H9 (cell line): ENCODE measurements around the gene PRAF2. TPM values are rescaled to one million over a fixed set of nuclear protein-coding genes. Genes with fewer than 3 reads are reported as not detected.
A peak's percentile ranks its signal among the peaks of the same experiment; 100 is the strongest.

Source experiments
- DNase-seq: peaks from one replicate; pipeline ENCODE4 v3.0.0-alpha.2; 2017
- H2AFZ ChIP-seq: one replicate; pipeline ENCODE4 v1.6.1; 2013; ENCODE audit warnings: mild to moderate bottlenecking, low read length, control low read depth, moderate library complexity
- H2AK5ac ChIP-seq: 2 replicates; pipeline ENCODE4 v1.6.1; 2013; ENCODE audit warnings: low read length, control low read depth, mixed read lengths; ENCODE audit not compliant: insufficient read length
- H2BK120ac ChIP-seq: one replicate; pipeline ENCODE4 v1.6.1; 2013; ENCODE audit warnings: low read depth, mild to moderate bottlenecking, low read length, control low read depth, inconsistent platforms; ENCODE audit not compliant: poor library complexity, severe bottlenecking
- H2BK12ac ChIP-seq: 2 replicates; pipeline ENCODE4 v1.6.1; 2013; ENCODE audit warnings: low read length, control low read depth, mixed read lengths, low read depth; ENCODE audit not compliant: insufficient read length
- H2BK15ac ChIP-seq: 2 replicates; pipeline ENCODE4 v1.6.1; 2013; ENCODE audit warnings: low read depth, low read length, control low read depth
- H2BK20ac ChIP-seq: one replicate; pipeline ENCODE4 v1.6.1; 2013; ENCODE audit warnings: low read depth, mild to moderate bottlenecking, low read length, control low read depth, inconsistent platforms; ENCODE audit not compliant: poor library complexity, severe bottlenecking
- H2BK5ac ChIP-seq: 2 replicates; pipeline ENCODE4 v1.6.1; 2013; ENCODE audit warnings: low read length, control low read depth, mixed read lengths; ENCODE audit not compliant: insufficient read length
- H3K14ac ChIP-seq: 2 replicates; pipeline ENCODE4 v1.6.1; 2013; ENCODE audit warnings: low read length, control low read depth; ENCODE audit not compliant: insufficient read depth
- H3K18ac ChIP-seq: 2 replicates; pipeline ENCODE4 v1.6.1; 2013; ENCODE audit warnings: low read depth, mild to moderate bottlenecking, mixed read lengths, low read length, control low read depth; ENCODE audit not compliant: insufficient read length
- H3K23ac ChIP-seq: 2 replicates; pipeline ENCODE4 v1.6.1; 2013; ENCODE audit warnings: low read length, control low read depth, mixed read lengths, low read depth; ENCODE audit not compliant: insufficient read length
- H3K23me2 ChIP-seq: 2 replicates; pipeline ENCODE4 v1.6.1; 2013; ENCODE audit warnings: low read depth, mild to moderate bottlenecking, mixed read lengths, low read length, control low read depth; ENCODE audit not compliant: insufficient read length, poor library complexity, severe bottlenecking
- H3K27ac ChIP-seq: 2 replicates; pipeline ENCODE4 v1.5.1; 2013; ENCODE audit warnings: low read length, control low read depth, mixed read lengths, low read depth; ENCODE audit not compliant: insufficient read length
- H3K27me3 ChIP-seq: 2 replicates; pipeline ENCODE4 v1.6.1; 2013; ENCODE audit warnings: low read length, control low read depth, inconsistent platforms; ENCODE audit not compliant: insufficient read depth
- H3K4ac ChIP-seq: 2 replicates; pipeline ENCODE4 v1.6.1; 2013; ENCODE audit warnings: low read depth, mild to moderate bottlenecking, control low read depth, inconsistent platforms, low read length, moderate library complexity
- H3K4me1 ChIP-seq: 2 replicates; pipeline ENCODE4 v1.6.1; 2013; ENCODE audit warnings: low read length, control low read depth, inconsistent platforms; ENCODE audit not compliant: insufficient read depth
- H3K4me2 ChIP-seq: 2 replicates; pipeline ENCODE4 v1.6.1; 2013; ENCODE audit warnings: low read length, control low read depth, mixed read lengths; ENCODE audit not compliant: insufficient read length, insufficient read depth
- H3K56ac ChIP-seq: 2 replicates; pipeline ENCODE4 v1.6.1; 2013; ENCODE audit warnings: low read depth, mild to moderate bottlenecking, mixed read lengths, low read length, control low read depth; ENCODE audit not compliant: insufficient read length
- H3K79me1 ChIP-seq: 2 replicates; pipeline ENCODE4 v1.6.1; 2013; ENCODE audit warnings: low read depth, mild to moderate bottlenecking, moderate library complexity, low read length, control low read depth, inconsistent platforms; ENCODE audit not compliant: insufficient read depth, poor library complexity, severe bottlenecking
- H3K79me2 ChIP-seq: 2 replicates; pipeline ENCODE4 v1.6.1; 2013; ENCODE audit warnings: low read length, control low read depth, inconsistent platforms; ENCODE audit not compliant: insufficient read depth
- H3K9ac ChIP-seq: 2 replicates; pipeline ENCODE4 v1.6.1; 2013; ENCODE audit warnings: low read length, control low read depth, mixed read lengths; ENCODE audit not compliant: insufficient read length; ENCODE audit errors: extremely low read depth
- H3K9me3 ChIP-seq: one replicate; pipeline ENCODE4 v1.6.1; 2013; ENCODE audit warnings: low read depth, low read length, inconsistent platforms; ENCODE audit not compliant: control insufficient read depth
- H3T11ph ChIP-seq: one replicate; pipeline ENCODE4 v1.6.1; 2013; ENCODE audit warnings: mild to moderate bottlenecking, low read length, control low read depth, inconsistent platforms
- H4K20me1 ChIP-seq: one replicate; pipeline ENCODE4 v1.6.1; 2013; ENCODE audit not compliant: control insufficient read depth, insufficient read length, insufficient read depth
- H4K5ac ChIP-seq: 2 replicates; pipeline ENCODE4 v1.6.1; 2013; ENCODE audit warnings: low read depth, mild to moderate bottlenecking, mixed read lengths, low read length, control low read depth; ENCODE audit not compliant: insufficient read length
- H4K8ac ChIP-seq: replicated peaks from 2 replicates; pipeline ENCODE4 v1.6.1; 2013; ENCODE audit warnings: low read length, control low read depth, mixed read lengths, low read depth; ENCODE audit not compliant: insufficient read length
- H4K91ac ChIP-seq: 2 replicates; pipeline ENCODE4 v1.6.1; 2013; ENCODE audit warnings: low read depth, mild to moderate bottlenecking, moderate library complexity, mixed read lengths, low read length, control low read depth; ENCODE audit not compliant: insufficient read length
- H3K27ac Mint-ChIP-seq, 3 experiments: 2 replicates in 2 of 3; 3 replicates in 1 of 3; pipeline ENCODE4 v1.8.0; 2020 to 2021; ENCODE audit warnings: mixed read lengths in 3 of 3, mild to moderate bottlenecking in 1 of 3, moderate library complexity in 1 of 3
- H3K27me3 Mint-ChIP-seq: 2 replicates; pipeline ENCODE4 v1.8.0; 2021; ENCODE audit warnings: low read depth, mild to moderate bottlenecking, moderate library complexity, mixed read lengths
- H3K36me3 Mint-ChIP-seq, 3 experiments: 2 replicates in 2 of 3; 3 replicates in 1 of 3; pipeline ENCODE4 v1.8.0; 2020 to 2021; ENCODE audit warnings: low read depth in 3 of 3, mixed read lengths in 3 of 3; ENCODE audit not compliant: insufficient read depth in 1 of 3
- H3K4me1 Mint-ChIP-seq, 2 experiments: 2 replicates each; pipeline ENCODE4 v1.8.0; 2020; ENCODE audit warnings: mixed read lengths in 2 of 2
- H3K4me3 Mint-ChIP-seq, 2 experiments: 2 replicates in 1 of 2; 3 replicates in 1 of 2; pipeline ENCODE4 v1.8.0; 2020 to 2021; ENCODE audit warnings: mild to moderate bottlenecking in 2 of 2, mixed read lengths in 2 of 2, moderate library complexity in 1 of 2
- H3K9me3 Mint-ChIP-seq, 2 experiments: 2 replicates in 1 of 2; 3 replicates in 1 of 2; pipeline ENCODE4 v1.8.0; 2020; ENCODE audit warnings: mild to moderate bottlenecking in 2 of 2, mixed read lengths in 2 of 2, moderate library complexity in 1 of 2
- CTCF ChIP-seq: fragments of 200-600 bp; sonication (generic); conservative IDR thresholded peaks from 3 replicates; pipeline ENCODE4 v1.8.0; 2021; ENCODE audit warnings: antibody characterized with exemption, mild to moderate bottlenecking
- WGBS: extraction: QIAGEN DNeasy Blood & Tissue Kit; methylation state at CpG from one replicate; pipeline ENCODE4 v1.1.7; 2013; ENCODE audit warnings: missing lambda C conversion rate, low lambda C conversion rate, mixed read lengths; ENCODE audit not compliant: insufficient read length; ENCODE audit errors: extremely low coverage; 5-methylcytosine and 5-hydroxymethylcytosine counted together
- total RNA-seq: library from RNA; stranded (reverse); gene quantifications from 2 replicates; pipeline ENCODE4 v1.2.1, GENCODE V29; 2021

PRAF2 gene
- total RNA-seq, 1 experiment from 2014 or later = 13.4 TPM

GRCh38 chrX:49039598-49040375 is 34.0 kb downstream of the PRAF2 start:
- peaks cover 12% of the 10 kb centered on the region; the same call in 1 of the 2 replicates for H3K79me2 ChIP-seq
- H3K36me3 Mint-ChIP-seq = peaks cover 31 to 44% (median 43%) of the 10 kb centered on the region in 3 experiments

More at GRCh38 chrX:49039598-49040375, 34.0 kb downstream of the PRAF2 start:
- no peak overlapping the region for H3T11ph ChIP-seq
- H2BK5ac ChIP-seq = peak overlapping the region; percentile 76
- H2AFZ ChIP-seq = no peak overlapping the region
- H4K91ac ChIP-seq = peak overlapping the region; percentile 48
- no peak overlapping the region for H2BK20ac ChIP-seq
- peaks cover 21 to 22% of the 10 kb centered on the region in 2 experiments for H3K4me1 Mint-ChIP-seq
- H3K27me3 Mint-ChIP-seq = no peaks in the 10 kb centered on the region
- no peak overlapping the region for H3K56ac ChIP-seq
- peak; percentile 97 for DNase-seq
- H3K4me2 ChIP-seq = peak overlapping the region; percentile 96
- TF ChIP-seq CTCF = no peak
- peaks cover 5% of the 10 kb centered on the region for H3K4me1 ChIP-seq
- no peak overlapping the region for H3K14ac ChIP-seq
- H3K4me3 Mint-ChIP-seq = peak overlapping the region; percentile 90 to 96
- H3K9ac ChIP-seq = peak overlapping the region; percentile 57
- H2BK120ac ChIP-seq = no peak overlapping the region
- WGBS = no CpG with 5 or more reads among the region's 9 CpGs
- H3K9me3 ChIP-seq = no peaks in the 10 kb centered on the region
- H3K9me3 Mint-ChIP-seq = peaks cover 67% of the 10 kb centered on the region in 2 experiments
- H4K5ac ChIP-seq = peak overlapping the region; percentile 65
- H2AK5ac ChIP-seq = no peak overlapping the region
- peak overlapping the region; percentile 77 for H2BK12ac ChIP-seq
- H3K23ac ChIP-seq = no peak overlapping the region
- no peak overlapping the region for H4K8ac ChIP-seq
- no peaks in the 10 kb centered on the region for H3K27me3 ChIP-seq
- H3K27ac ChIP-seq = peak overlapping the region; percentile 98
- H3K4ac ChIP-seq = no peak overlapping the region; the same call in 1 of the 2 replicates
- H3K23me2 ChIP-seq = peaks cover 7% of the 10 kb centered on the region
- peak overlapping the region; percentile 97 to 100 (median 98) for H3K27ac Mint-ChIP-seq
- peak overlapping the region; percentile 27 for H3K18ac ChIP-seq
- H2BK15ac ChIP-seq = no peak overlapping the region
- H3K79me1 ChIP-seq = peaks cover 8% of the 10 kb centered on the region
- no peaks in the 10 kb centered on the region for H4K20me1 ChIP-seq
